Vagina (tissue), 2 donors: ENCODE data around the gene DAB2IP.

Source experiments
- POLR2A ChIP-seq, 2 donors: fragments of 450-650 bp; IDR thresholded peaks; one replicate each; pipeline ENCODE4 v1.6.1; 2017; ENCODE audit warnings: antibody characterized with exemption in 2 of 2, mild to moderate bottlenecking in 2 of 2, moderate library complexity in 2 of 2
- POLR2AphosphoS5 ChIP-seq, 2 donors: sonication (generic); formaldehyde crosslinking; IDR thresholded peaks; one replicate each; pipeline ENCODE4 v1.9.0; 2017; ENCODE audit warnings: antibody characterized with exemption in 2 of 2, mild to moderate bottlenecking in 2 of 2, low read depth in 1 of 2; ENCODE audit not compliant: insufficient read depth in 1 of 2
- TF ChIP-seq, protein P1 (sequence below), 3 experiments: fragments of 450-650 bp in 2 of 3; fragments of 200-600 bp in 1 of 3; sonication (generic) in 1 of 3; IDR thresholded peaks; one replicate each; pipeline ENCODE4 v1.5.1; 2017 to 2019; ENCODE audit warnings: antibody characterized with exemption in 3 of 3, mild to moderate bottlenecking in 2 of 3, moderate library complexity in 2 of 3

DNA sequence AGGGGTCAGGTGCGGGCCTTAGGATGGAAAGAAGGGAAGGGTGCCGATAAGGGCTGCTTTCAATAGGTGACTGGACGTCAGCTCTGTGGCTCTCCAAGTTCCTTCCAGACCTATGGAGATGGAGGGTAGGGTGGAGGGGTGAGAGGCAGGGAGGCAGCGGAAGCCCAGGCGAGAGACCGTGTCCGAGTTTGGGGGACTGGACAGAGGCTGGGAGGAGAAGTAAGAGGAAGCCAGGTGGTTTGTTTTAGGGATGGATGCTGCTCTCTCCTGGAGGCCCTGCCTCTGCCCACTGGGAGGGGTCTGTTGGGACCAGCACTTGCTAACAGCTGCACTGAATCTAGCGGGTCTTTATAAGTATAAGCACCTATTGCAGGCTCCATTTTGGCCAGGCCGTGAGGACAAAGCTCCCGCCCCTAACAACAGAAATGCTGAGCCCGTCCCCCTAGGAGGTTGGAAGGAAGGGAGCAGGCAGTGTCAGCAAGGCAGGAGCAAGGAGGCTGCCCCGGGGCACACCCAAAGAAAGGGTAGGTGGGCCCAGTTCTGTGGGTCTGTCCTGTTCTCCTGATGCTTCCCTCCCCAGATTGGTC is 167.5 kb downstream of the DAB2IP start:
- TF ChIP-seq POLR2A (IDR thresholded peaks at IDR 0.05) (no peak), POLR2AphosphoS5 (IDR thresholded peaks at IDR 0.05; ENCODE audit: insufficient read depth in 1 of 2, low read depth in 1 of 2) (no peak)
- TF ChIP-seq, protein P1, sequence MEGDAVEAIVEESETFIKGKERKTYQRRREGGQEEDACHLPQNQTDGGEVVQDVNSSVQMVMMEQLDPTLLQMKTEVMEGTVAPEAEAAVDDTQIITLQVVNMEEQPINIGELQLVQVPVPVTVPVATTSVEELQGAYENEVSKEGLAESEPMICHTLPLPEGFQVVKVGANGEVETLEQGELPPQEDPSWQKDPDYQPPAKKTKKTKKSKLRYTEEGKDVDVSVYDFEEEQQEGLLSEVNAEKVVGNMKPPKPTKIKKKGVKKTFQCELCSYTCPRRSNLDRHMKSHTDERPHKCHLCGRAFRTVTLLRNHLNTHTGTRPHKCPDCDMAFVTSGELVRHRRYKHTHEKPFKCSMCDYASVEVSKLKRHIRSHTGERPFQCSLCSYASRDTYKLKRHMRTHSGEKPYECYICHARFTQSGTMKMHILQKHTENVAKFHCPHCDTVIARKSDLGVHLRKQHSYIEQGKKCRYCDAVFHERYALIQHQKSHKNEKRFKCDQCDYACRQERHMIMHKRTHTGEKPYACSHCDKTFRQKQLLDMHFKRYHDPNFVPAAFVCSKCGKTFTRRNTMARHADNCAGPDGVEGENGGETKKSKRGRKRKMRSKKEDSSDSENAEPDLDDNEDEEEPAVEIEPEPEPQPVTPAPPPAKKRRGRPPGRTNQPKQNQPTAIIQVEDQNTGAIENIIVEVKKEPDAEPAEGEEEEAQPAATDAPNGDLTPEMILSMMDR (IDR thresholded peaks at IDR 0.05), result no peak
